Measurements from ENCODE around the gene LRPAP1. TPM values are rescaled to one million over a fixed set of nuclear protein-coding genes. Genes with fewer than 3 reads are reported as not detected.

LRPAP1 gene
- total and polyA plus RNA-seq, 10 donors, result 28.1 to 131 (median 112) TPM

DNA sequence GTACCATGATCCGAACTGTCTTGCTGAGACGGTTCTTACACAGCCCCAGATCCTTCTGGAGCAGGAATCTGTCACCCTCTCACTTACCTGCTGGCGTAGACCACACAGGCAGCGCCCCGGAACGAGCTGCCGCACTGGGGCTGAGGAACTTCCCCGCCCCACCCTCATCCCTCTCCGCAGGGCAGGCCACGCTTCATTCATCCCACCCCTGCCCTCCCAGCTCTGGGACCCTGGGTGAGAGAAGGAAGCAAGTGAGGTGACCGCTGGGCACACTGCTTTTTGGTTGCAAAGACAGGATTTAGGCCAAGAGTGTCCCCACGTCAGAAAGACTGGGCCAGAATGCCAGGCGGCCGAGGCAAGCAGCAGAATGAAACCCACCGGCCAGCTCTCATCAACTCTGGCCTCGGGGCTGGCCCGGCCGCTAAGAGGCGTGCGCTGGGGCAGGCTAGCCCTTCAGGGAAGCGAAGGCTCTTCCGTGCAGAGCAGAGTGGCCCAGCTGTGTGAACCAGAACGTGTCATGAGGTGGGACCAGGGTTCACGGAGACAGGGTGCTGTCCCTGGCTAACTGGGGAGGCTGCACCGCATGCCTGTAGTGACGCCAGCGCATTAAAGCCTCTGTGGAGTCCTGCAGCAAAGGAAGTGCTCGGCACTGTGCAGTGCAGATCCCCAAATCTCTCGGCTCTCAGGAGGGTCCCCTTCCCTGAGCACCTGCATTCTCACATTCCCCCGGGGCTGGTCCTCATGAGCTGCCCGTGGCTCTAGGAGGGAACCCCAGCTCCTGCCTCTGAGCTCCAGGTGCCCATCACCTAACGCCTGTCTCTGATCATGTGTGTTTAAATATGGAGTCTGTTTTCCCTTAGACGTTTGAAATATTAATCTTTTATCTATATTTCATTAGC lies 6.4 kb downstream of the LRPAP1 start:
- Histone ChIP-seq H3K4me3 (no peak overlapping the region), H3K27ac (no peak overlapping the region), H3K36me3 (peaks cover 0 to 90% (median 60%) of the 10 kb centered on the region in 6 donors), H3K27me3 (replicated peaks in 1 of 7) (no peaks in the 10 kb centered on the region), H3K9me3 (no peaks in the 10 kb centered on the region), H3K4me1 (peaks cover 13 to 50% (median 33%) of the 10 kb centered on the region in 6 donors)
- intact Hi-C loops (cut with DNase I; ENCODE audit: low total_unique reads), result no loop called here
- DNase-seq, result peak; percentile 69
- WGBS, 5 donors, result 86 to 95% (median 88%) methylated on average over 16 to 33 of the region's 33 CpGs
- TF ChIP-seq POLR2AphosphoS5 (IDR thresholded peaks at IDR 0.05) (peak in 1 of 3 donors; percentile 8), POLR2A (IDR thresholded peaks at IDR 0.05) (no peak)
- TF ChIP-seq, protein P1, sequence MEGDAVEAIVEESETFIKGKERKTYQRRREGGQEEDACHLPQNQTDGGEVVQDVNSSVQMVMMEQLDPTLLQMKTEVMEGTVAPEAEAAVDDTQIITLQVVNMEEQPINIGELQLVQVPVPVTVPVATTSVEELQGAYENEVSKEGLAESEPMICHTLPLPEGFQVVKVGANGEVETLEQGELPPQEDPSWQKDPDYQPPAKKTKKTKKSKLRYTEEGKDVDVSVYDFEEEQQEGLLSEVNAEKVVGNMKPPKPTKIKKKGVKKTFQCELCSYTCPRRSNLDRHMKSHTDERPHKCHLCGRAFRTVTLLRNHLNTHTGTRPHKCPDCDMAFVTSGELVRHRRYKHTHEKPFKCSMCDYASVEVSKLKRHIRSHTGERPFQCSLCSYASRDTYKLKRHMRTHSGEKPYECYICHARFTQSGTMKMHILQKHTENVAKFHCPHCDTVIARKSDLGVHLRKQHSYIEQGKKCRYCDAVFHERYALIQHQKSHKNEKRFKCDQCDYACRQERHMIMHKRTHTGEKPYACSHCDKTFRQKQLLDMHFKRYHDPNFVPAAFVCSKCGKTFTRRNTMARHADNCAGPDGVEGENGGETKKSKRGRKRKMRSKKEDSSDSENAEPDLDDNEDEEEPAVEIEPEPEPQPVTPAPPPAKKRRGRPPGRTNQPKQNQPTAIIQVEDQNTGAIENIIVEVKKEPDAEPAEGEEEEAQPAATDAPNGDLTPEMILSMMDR (IDR thresholded peaks at IDR 0.05 in 8 of 11, conservative IDR thresholded peaks at IDR 0.05 in 3 of 11), result no peak

DNA sequence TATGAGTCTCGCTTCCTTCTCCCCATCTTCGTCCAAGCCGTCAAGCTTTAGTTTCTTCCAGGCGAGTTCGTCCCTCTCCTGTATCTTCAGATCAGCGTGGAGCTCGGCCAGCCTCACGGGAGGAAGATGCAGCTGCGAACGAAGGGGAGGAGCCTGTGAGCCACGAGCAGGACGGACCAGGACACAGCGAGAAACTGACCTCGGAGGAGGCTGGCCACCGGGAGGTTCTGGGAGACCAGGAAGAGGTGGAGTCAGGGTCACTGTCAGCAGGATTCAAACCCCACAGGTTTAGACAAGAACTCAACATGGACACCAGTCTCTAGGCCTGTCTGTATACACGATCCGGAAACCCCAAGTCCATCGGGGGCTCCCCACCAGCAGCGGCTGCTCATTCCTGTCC lies 7.3 kb downstream of the LRPAP1 start:
- intact Hi-C loops (cut with DNase I; ENCODE audit: low total_unique reads), result no loop called here
- Histone ChIP-seq H3K36me3 (peaks cover 0 to 99% (median 69%) of the 10 kb centered on the region in 6 donors), H3K9me3 (no peaks in the 10 kb centered on the region), H3K27ac (no peak overlapping the region), H3K4me1 (peaks cover 4 to 41% (median 25%) of the 10 kb centered on the region in 6 donors), H3K4me3 (no peak overlapping the region), H3K27me3 (replicated peaks in 1 of 7) (no peaks in the 10 kb centered on the region)
- 80 to 90% (median 82%) methylated on average over 19 of the region's 19 CpGs for WGBS, 5 donors
- TF ChIP-seq POLR2AphosphoS5 (IDR thresholded peaks at IDR 0.05), result no peak
- no peak for TF ChIP-seq POLR2A (IDR thresholded peaks at IDR 0.05)
- TF ChIP-seq, protein P1 (IDR thresholded peaks at IDR 0.05 in 8 of 11, conservative IDR thresholded peaks at IDR 0.05 in 3 of 11), result no peak
- DNase-seq, result peak; percentile 66

DNA sequence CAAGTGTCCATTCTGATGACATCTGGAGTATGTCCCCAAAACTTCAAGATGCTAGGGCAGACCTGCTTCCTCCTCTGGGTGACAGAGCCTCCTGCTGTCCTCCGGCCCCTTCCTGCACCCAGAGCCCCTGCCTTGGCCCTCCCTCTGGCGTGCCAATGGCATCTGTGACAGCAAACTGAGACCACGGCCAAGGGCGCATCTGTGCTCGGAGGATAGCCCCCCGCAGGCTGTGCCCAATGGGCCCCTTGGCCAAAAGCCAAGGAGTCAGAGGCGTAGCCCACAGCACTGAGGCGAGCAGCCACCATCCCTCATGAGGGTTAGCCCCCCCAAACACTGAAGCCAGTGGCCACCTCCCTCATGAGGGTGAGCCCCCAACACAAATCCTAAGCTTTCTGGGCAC lies 7.9 kb downstream of the LRPAP1 start:
- WGBS, 5 donors, result 94 to 96% (median 94%) methylated on average over 6 to 8 of the region's 8 CpGs

More for the DNA sequence above, 7.9 kb downstream of the LRPAP1 start:
- Histone ChIP-seq H3K36me3 (peaks cover 0 to 100% (median 75%) of the 10 kb centered on the region in 6 donors), H3K9me3 (no peaks in the 10 kb centered on the region), H3K27me3 (replicated peaks in 1 of 7) (no peaks in the 10 kb centered on the region), H3K4me1 (peaks cover 0 to 35% (median 19%) of the 10 kb centered on the region in 6 donors), H3K27ac (no peak overlapping the region), H3K4me3 (no peak overlapping the region)
- peak; percentile 64 for DNase-seq
- intact Hi-C loops (cut with DNase I; ENCODE audit: low total_unique reads), result no loop called here
- TF ChIP-seq, protein P1 (IDR thresholded peaks at IDR 0.05 in 8 of 11, conservative IDR thresholded peaks at IDR 0.05 in 3 of 11), result no peak
- TF ChIP-seq POLR2AphosphoS5 (IDR thresholded peaks at IDR 0.05) (peak in 1 of 3 donors; percentile 35), POLR2A (IDR thresholded peaks at IDR 0.05) (no peak)

All from spleen (tissue), 11 donors.